Measurements from ENCODE around the gene KLHL14.
"Not testable (repeated sequence)": the region's sequence is repeated elsewhere in the genome, so short reads cannot be mapped to it uniquely, and the experiment has no call there.

Gene KLHL14

GRCh38 chr18:32772581-32773381 lies at the start of gene KLHL14:
Gene KLHL14, minus strand, starts transcription at chr18:32773023. Its CDS starts 2,432 bp downstream, at chr18:32770591.
- no peak for DNase-seq (ENCODE audit: low read depth)

- no peak for DNase-seq (ENCODE audit: low read depth)
Measured at GRCh38 chr18:32822197-32822596, 49.4 kb upstream of the KLHL14 start.

GRCh38 chr18:32815881-32816280 lies 43.1 kb upstream of the KLHL14 start:
- no peak for DNase-seq (ENCODE audit: low read depth)

- DNase-seq (ENCODE audit: low read depth) = no peak
Measured at GRCh38 chr18:32812342-32812741, 39.5 kb upstream of the KLHL14 start.

- DNase-seq (ENCODE audit: low read depth) = no peak
Measured at GRCh38 chr18:32810314-32810713, 37.5 kb upstream of the KLHL14 start.

GRCh38 chr18:32805354-32805753 lies 32.5 kb upstream of the KLHL14 start:
- DNase-seq (ENCODE audit: low read depth) = no peak

GRCh38 chr18:32804134-32804888 lies 31.5 kb upstream of the KLHL14 start:
- no peak for DNase-seq (ENCODE audit: low read depth)

GRCh38 chr18:32803568-32803967 lies 30.7 kb upstream of the KLHL14 start:
- no peak for DNase-seq (ENCODE audit: low read depth)

- DNase-seq (ENCODE audit: low read depth) = no peak
Measured at GRCh38 chr18:32802591-32803451, 30.0 kb upstream of the KLHL14 start.

- DNase-seq (ENCODE audit: low read depth) = no peak
Measured at GRCh38 chr18:32801228-32801627, 28.4 kb upstream of the KLHL14 start.

- DNase-seq (ENCODE audit: low read depth) = no peak
Measured at GRCh38 chr18:32798209-32798960, 25.6 kb upstream of the KLHL14 start.

- DNase-seq (ENCODE audit: low read depth) = not testable (repeated sequence)
Measured at GRCh38 chr18:32794667-32795066, 21.8 kb upstream of the KLHL14 start.

- no peak for DNase-seq (ENCODE audit: low read depth)
Measured at GRCh38 chr18:32779010-32779409, 6.2 kb upstream of the KLHL14 start.

- peak; percentile 7 for DNase-seq (ENCODE audit: low read depth)
Measured at GRCh38 chr18:32777049-32777448, 4.2 kb upstream of the KLHL14 start.

- DNase-seq (ENCODE audit: low read depth) = no peak
Measured at GRCh38 chr18:32776561-32776960, 3.7 kb upstream of the KLHL14 start.

GRCh38 chr18:32775628-32776027 lies 2.8 kb upstream of the KLHL14 start:
- no peak for DNase-seq (ENCODE audit: low read depth)

- DNase-seq (ENCODE audit: low read depth) = no peak
Measured at GRCh38 chr18:32773382-32773712, 524 bp upstream of the KLHL14 start.

GRCh38 chr18:32771871-32772580 lies 797 bp downstream of the KLHL14 start:
- no peak for DNase-seq (ENCODE audit: low read depth)

- DNase-seq (ENCODE audit: low read depth) = no peak
Measured at GRCh38 chr18:32771169-32771751, 1.6 kb downstream of the KLHL14 start.

- DNase-seq (ENCODE audit: low read depth) = no peak
Measured at GRCh38 chr18:32770666-32771168, 2.1 kb downstream of the KLHL14 start.
